DMS114 treated with DMSO at 0.1 percent for 48 hours (cell line): Measurements from ENCODE around the gene ZBTB4.
"Not testable (repeated sequence)": the region's sequence is repeated elsewhere in the genome, so short reads cannot be mapped to it uniquely, and the experiment has no call there.

Experiments used
- DNase-seq: peaks from one replicate; lab custom pipeline; 2025; ENCODE audit not compliant: unreplicated experiment; lab: John Stamatoyannopoulos, UW

The ZBTB4 gene

DNA sequence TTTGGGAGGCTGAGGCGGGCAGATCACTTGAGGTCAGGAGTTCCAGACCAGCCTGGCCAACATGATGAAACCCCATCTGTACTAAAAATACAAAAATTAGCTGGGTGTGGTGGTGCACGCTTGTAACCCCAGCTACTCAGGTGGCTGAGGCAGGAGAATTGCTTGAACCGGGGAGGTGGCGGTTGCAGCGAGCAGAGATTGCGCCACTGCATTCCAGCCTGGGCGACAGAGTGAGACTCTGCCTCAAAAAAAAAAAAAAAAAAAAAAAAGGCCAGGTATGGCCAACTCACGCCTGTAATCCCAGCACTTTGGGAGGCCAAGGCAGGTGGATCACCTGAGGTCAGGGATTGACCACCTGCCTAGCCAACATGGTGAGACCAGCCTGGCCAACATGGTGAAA lies 4.7 kb downstream of the ZBTB4 start:
- not testable (repeated sequence) for DNase-seq

DNA sequence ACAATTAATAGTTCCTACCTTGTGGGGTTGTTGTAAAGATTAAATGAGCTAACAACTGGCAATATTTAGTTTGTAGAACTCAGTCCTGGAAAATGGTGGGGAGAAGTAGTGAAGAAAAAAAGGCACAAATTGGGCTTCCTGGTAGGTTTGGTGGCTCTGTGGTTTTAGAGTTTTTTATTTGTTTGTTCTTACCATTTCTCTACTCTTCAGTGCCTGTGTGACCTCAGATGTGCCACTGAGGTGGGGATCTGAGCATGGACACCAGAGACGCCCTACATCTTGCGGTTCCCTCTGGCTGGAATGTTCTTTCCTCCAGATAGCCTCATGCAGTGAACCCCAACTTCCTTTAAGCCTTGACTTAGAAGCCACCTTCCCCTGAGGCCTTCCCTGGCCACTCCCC lies 7.7 kb downstream of the ZBTB4 start:
- no peak for DNase-seq

DNA sequence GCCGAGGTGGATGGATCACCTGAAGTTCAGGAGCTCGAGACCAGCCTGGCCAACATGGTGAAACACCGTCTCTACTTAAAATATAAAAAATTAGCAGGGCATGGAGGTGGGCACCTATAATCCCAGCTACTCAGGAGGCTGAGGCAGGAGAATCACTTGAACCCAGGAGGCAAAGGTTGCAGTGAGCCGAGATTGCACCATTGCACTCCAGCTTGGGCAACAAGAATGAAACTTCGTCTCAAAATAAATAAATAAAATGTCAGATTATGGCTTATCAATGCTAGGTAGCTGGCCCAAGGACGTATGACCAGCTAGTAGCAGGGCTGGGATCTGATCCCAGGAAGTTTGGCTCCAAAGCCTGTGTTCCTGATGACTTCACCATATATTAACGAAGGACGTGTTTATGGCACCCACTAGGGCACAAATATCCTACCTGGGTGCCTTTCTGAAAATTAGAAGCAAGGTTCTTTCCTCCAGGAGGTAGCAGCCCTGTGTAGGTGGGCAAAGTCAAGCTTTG lies 8.9 kb downstream of the ZBTB4 start:
- not testable (repeated sequence) for DNase-seq

DNA sequence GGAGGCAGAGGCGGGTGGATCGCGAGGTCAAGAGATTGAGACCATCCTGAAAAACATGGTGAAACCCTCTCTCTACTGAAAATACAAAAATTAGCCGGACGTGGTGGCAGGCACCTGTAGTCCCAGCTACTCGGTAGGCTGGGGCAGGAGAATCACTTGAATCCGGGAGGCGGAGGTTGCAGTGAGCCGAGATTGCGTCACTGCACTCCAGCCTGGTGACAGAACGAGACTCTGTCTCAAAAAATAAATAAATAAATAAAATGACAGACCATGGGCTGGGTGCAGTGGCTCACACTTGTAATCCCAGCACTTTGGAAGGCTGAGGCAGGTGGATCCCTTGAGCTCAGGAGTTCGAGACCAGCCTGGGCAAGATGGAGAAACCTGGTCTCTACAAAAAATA lies 9.6 kb downstream of the ZBTB4 start:
- DNase-seq, result not testable (repeated sequence)

DNA sequence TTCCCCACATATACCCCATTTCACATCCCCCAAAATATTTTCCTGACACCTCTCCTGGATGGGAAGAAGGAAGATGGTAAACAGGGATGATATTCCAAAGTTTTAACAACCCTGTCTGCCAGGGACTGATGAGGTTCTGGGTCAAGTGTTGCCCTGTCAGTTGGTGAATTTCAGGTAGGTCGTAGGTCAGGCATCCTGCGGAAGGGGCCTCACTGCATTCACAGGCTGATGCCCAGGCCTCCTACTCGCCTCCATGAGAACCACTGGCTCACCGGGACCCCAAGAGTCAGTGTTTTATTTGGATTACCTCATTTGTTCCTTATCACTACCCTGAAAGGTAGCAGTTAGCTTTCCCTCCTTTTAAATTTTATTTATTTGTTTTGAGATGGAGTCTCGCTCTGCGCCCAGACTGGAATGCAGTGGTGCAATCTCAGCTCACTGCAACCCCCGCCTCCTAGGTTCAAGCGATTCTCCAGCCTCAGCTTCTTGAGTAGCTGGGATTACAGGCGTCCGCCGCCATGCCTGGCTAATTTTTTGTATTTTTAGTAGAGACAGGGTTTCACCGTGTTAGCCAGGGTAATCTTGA lies 10.5 kb downstream of the ZBTB4 start:
- DNase-seq, result no peak

DNA sequence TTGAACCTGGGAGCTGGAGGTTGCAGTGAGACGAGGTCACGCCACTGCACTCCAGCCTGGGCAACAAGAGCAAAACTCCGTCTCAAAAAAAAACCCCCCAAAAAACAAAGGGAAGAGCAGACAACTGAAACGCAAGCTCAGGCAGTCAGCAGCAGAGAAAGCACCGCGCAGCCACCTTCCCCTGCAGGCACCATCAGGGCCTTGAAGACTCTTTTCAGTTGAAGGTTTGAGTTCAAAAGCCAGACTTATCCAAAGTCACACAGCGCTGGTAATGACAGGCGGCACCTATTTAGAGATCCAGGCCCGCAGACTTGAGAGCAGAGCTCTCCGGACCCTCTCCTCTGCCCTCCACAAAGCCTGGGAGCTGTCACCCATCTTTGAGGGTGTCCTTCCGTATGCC lies 11.1 kb downstream of the ZBTB4 start:
- DNase-seq, result no peak

DNA sequence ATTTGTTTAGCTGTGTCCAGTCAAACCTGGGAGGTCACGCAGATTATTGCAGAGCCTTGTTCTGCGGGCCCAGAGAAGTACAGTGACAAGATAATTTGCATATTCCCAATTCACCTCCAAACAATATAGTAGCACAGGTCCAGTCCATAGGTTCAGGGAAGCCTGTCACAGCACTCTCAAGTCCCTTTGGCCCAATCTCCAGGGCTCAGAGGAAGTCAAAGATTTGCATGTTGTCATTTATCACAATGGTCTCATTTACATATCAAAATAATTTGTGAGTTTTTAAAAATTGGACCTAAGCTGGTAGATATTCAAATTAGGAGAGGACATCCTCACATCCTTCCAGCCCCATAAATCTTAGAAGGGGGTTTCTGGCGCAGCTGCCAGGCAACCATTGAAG lies 11.9 kb downstream of the ZBTB4 start:
- DNase-seq, result no peak

DNA sequence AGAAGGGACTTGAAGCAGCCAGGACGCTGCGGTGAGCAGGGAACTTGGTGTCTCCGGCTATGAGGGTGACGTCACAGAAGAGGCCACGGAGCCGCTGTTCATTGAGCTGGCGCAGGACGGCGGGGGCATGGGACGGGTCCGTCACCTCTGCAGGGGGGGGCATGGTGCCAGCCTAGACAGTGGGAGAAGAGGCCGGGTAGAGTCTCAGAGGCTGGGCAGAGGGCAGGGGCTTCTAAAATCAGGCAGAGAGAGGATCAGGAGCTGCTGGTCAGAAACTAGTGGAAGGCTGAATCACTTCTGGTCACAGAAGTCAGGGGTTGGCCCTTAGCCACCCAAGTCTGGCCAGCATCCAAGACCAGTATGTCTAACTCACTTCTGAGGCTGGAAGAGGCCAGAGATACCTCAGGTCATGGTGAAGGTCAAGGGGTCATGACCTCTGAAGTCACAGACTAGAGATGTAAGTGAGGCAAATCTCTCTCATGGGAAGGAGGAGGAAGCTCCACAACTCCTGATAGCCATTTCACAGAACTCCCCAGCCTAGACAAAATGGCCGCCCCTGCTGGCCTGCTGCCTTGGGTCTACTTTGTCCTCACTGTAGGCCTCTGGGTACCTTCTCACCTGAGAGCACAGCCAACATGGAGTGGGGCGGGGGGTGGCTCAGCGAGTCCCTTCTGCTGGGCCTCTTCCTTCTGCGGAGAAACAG lies 12.6 kb downstream of the ZBTB4 start:
- no peak for DNase-seq

DNA sequence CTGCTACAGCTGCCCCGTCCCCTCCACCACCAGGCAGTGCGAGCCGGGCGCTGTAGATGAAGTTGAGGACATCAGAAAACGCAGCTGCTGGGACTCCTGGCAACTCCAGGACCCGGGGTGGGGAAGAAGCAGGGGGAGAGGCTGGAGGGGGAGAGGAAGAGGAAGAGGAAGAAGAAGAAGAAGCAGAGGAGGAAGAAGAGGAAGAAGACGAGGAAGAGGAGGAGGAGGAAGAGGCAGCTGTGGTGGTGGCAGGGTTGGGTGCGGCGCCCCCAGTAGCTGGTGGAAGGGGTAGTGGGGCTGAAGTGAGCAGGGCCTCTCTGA lies 13.2 kb downstream of the ZBTB4 start:
- no peak for DNase-seq

DNA sequence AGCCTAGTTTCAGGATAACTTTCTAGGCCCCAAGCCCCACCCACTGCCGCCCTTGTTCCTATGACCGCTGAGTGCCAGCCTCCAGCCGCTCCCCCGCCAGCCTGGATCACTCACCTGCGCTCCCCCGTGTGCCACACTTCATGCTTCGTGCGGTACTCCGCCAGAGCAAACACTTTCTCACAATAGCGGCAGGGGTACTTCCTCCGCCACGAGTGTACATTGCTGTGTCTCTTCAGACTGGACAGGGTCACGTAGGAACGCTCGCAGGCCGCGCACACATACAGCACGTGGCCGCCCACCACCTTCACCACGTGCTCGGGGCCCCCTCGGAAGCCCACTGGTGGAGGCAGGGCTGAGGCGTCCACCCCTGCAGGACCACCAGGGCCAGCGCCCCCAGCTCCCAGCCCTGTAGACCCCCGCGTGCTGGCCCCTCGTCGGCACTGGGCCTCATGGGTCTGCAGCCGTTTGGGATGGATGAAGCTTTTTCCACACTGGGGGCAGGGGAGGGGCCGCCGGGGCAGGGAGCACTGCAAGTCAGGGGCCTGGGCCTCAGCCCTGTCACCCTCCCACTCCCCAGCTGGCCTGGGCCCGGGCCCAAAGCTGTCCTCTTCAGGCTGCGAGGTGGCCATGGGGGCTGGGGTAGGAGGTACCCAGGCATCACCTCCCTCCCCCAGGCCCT lies 13.7 kb downstream of the ZBTB4 start:
- no peak for DNase-seq

DNA sequence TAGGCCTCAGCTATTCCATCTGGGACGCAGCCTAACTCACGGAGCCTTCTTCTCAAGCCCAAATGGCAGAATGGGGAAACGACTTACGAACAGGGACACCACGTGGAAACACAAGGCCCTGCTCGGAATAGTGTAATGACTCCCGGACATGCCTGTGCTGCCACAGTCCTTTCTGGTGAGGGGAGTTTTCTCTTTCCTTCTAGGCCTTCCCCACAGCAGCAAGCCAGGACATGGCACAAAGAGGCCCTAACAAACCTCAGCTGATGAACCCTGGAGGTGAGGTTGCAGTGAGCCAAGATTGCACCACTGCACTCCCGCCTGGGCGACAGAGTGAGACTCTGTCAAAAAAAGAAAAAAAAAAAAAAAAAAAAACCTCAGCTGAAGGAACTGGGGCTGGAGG lies 15.3 kb downstream of the ZBTB4 start:
- no peak for DNase-seq

DNA sequence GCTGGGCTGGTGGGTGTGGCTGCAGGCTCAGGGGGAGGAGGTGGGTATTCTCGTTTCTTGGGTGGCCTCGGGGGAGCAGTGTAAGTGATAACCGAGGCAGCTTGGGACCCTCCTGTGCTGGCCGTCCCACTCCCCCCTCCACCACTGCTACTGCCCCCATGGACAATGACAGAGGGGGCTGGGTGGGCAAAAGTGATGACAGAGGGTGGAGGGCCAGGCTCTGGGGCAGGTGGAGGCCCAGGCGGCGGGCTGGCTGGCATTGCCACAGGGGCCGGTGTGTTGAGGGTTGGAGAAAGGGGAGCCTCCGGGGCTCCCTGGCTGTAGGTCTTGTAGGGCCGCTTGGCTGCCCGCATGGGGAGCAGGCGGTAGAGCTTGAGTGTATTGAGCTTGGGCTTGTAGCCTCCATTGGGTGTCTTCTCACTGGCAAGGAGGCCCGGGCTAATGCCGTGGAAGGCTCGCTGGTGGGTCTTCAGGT lies 16.0 kb downstream of the ZBTB4 start:
- DNase-seq, result no peak

DNA sequence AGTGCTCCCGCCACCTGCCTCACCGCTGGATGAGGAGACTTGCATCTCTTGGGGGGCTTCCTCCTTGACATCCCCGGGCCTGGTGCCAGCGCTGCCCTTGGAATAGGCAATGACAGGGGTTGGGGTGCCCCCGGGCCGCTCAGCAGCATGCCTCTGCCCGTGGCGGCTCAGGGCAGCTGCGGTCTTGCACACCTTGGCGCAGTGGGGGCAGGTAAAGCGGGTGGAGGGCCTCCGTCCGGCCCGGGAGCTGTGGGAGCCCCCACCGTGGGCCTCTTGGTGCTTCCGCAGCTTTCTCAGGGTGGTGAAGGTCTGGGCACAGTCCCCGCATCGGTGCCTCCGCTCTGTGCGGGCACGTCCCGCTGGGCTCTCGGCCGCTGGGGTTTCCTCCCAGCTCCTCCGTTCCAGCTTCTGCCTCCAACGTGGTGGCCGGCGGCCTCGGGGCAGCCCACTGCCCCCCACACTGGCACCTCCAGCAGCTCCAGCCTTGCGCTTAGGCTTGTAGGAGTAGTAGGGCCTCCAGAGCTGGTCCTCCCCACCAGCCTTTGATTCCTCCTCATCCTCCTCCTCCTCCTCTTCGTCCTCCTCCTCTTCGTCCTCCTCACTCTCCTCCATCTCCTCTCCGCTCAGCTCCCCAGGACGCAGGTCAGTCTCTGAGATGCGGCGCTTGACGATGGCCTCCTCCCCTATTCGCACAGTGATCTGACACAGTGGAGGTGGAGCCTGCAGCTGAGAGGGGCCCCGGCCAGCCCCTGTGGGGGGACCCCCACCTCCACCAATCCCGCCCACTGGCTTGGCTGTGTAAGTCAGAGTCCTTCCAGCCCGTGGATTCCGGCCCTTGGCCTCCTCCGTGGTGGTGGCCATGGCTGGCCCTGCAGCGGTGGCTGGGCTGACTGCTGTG lies 16.7 kb downstream of the ZBTB4 start:
- DNase-seq, result no peak

DNA sequence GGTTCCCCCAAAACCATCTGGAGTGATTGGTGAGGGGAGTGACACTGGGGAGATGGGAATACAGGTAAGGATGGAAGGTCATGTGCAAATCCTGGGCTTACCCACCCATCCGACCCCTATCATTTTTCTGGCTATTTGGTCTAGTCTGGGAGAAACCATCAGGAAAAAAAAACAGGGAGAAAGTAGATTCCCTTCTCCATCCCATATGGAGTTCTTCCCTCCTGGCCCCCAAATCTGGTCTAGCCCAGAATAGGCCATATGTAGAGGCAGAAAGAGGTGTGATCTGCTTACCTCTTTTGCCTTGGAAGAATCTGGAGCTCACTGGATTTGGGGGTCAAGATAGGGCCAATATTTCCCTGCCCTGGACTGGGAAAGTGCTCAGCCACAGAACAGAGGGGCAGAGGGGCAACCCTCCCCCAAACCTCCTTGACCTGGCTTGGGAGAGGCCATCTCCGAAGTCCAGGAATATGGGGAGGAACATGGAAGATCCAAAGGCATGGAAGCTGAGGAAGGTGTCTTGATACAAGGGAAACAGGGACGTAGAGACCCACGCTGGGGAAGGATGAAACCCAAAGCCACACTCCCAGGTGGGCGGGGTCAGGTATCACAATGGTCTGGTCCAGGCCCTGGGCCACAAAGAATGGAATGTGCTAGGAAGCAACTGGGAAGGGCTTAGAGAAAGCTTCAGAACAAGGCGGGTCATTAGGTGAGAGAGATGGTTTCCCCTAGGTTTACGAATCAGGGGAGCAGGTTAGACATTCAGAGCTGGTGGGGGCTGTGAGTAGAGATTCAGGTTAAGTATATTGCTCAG lies 18.4 kb downstream of the ZBTB4 start:
- no peak for DNase-seq

DNA sequence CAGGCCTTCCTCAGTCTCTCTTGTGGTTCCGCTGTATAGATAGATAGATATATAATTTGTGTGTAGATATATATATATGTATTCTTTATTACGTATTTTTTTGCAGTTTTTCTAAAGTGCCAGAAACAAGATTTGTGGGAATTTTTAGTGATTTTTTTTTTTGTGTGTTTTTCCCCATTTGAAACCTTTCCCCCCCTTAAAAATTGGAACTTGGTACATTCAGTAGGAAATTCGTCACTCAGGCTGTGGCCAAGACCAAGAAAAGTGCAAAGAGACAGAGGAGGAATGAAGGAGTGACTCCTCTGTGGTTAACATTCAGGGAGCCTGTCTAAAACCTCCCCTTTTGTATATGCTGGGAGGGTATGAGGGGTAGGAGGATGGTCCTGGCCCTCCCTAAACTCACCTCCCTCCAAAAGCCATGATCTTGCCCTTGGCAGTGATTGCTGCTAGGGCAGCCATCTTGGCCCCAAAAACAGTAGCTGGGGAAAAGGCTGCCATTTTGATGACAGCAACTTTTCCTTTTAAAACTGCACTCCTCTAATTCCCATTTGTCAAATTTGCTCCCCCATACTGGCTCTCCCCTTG lies 19.4 kb downstream of the ZBTB4 start:
- no peak for DNase-seq

DNA sequence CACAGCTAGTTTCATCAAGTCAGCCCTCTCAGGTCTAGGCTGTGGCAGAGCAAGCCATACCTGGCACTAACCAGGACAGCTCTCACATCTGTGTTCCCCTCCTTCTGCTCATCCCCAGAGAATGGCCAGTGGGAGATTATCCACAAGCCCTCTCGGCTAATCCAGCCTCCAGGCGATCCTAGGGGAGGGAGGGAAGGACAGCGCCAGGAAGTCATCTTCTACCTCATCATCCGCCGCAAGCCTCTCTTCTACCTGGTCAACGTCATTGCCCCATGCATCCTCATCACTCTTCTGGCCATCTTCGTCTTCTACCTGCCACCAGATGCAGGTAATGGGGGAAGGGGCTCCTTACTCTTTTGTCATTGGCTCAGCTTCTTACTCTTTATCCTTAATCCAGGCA lies 31.0 kb downstream of the ZBTB4 start:
- no peak for DNase-seq

DNA sequence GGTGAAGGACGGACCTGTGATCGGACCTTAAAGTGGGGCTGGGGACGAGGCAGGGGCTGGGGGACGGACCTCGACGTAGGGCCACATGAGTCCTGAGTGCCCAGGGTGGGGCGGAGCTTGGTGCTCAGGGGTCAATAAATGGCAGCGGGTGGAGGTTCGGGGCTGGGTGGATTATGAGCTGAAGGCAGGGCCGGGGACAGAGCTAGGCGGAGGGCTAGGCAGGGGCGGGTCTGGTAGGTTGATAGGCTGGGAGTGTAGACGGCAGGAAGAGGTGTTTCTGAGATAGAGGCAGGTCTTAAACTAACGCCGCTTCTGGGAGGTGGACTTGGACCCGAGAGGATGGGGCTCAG lies 33.8 kb downstream of the ZBTB4 start:
- no peak for DNase-seq

DNA sequence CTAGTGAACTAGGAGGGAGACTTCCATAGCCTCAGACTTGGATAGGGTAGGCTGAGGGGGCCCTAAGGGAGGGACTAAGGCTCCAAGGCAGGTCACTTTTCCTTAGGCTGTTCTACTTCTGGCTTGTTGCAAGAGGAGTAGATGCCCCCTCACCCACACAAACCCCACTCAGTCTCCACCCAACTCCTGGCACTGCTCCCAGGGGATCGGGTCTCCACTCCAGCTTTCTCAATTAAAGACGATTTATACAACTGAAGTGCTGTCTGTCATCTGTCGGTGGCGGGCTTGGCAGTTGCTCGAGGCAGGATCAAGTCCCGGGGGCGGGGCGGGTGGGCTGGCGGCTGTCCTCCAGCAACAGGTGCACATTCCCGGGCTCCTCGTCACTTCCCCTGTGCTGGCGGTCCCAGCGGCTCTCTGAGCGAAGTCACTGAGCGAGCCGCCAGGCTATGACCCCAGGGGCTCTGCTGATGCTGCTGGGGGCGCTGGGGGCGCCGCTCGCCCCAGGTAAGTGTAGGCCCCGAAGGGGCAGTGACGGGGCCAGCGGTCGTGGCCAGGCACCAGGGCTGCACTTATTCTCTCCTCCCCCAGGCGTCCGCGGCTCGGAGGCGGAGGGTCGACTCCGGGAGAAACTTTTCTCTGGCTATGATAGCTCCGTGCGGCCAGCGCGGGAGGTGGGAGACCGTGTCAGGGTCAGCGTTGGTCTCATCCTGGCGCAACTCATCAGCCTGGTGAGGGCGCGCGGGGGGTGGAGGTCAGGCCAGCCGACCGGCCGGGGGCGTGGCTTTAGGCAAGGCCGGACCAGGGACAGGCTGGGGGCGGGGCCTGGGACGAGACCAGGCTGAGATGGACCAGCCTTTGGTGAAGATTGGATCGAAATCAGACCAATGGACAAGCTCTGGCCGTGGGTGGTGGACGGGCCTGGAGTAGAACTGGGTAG lies 34.5 kb downstream of the ZBTB4 start, which contains the start of gene CHRNB1:
CHRNB1 (plus strand) TSS at position 380 of the 937 bp plus-strand sequence; CDS start at position 447, 67 bp downstream.
- DNase-seq, result no peak
